Trophoblast cell (in vitro differentiated cells and primary cell): Measurements from ENCODE around the gene GPI. TPM values are rescaled to one million over a fixed set of nuclear protein-coding genes. Genes with fewer than 3 reads are reported as not detected.

Experiments
- DNase-seq, 2 donors: peaks; one replicate each; pipeline ENCODE4 v3.0.0-alpha.2; 2016
- H2AFZ ChIP-seq: 2 replicates; pipeline ENCODE4 v1.6.1; 2013; ENCODE audit warnings: low read length, moderate library complexity, mild to moderate bottlenecking; ENCODE audit not compliant: insufficient read depth, poor library complexity
- H2AK5ac ChIP-seq: 2 replicates; pipeline ENCODE4 v1.6.1; 2013; ENCODE audit warnings: mild to moderate bottlenecking, low read length
- H2BK120ac ChIP-seq: 2 replicates; pipeline ENCODE4 v1.6.1; 2013; ENCODE audit warnings: low read length, mild to moderate bottlenecking, moderate library complexity; ENCODE audit not compliant: insufficient read depth, poor library complexity
- H2BK12ac ChIP-seq: 2 replicates; pipeline ENCODE4 v1.6.1; 2013; ENCODE audit warnings: mild to moderate bottlenecking, low read length, moderate library complexity
- H2BK5ac ChIP-seq: 2 replicates; pipeline ENCODE4 v1.6.1; 2013; ENCODE audit warnings: low read length, low read depth, moderate library complexity, mild to moderate bottlenecking; ENCODE audit not compliant: poor library complexity
- H3K14ac ChIP-seq: 2 replicates; pipeline ENCODE4 v1.6.1; 2013; ENCODE audit warnings: mild to moderate bottlenecking, low read length
- H3K18ac ChIP-seq: 2 replicates; pipeline ENCODE4 v1.6.1; 2013; ENCODE audit warnings: mild to moderate bottlenecking, low read length
- H3K23ac ChIP-seq: 2 replicates; pipeline ENCODE4 v1.6.1; 2013; ENCODE audit warnings: low read length
- H3K27ac ChIP-seq: 2 replicates; pipeline ENCODE4 v1.5.1; 2013; ENCODE audit warnings: low read depth, mild to moderate bottlenecking, inconsistent platforms, low read length, moderate library complexity
- H3K27me3 ChIP-seq: 2 replicates; pipeline ENCODE4 v1.6.1; 2013; ENCODE audit warnings: inconsistent platforms, mild to moderate bottlenecking, low read length, moderate library complexity; ENCODE audit not compliant: insufficient read depth
- H3K36me3 ChIP-seq, 2 experiments: 1 replicate in 1 of 2; 2 replicates in 1 of 2; pipeline ENCODE4 v1.6.1; 2013; ENCODE audit warnings: low read length in 2 of 2, mild to moderate bottlenecking in 2 of 2, moderate library complexity in 1 of 2; ENCODE audit not compliant: insufficient read depth in 2 of 2, control insufficient read depth in 1 of 2
- H3K4ac ChIP-seq: 2 replicates; pipeline ENCODE4 v1.6.1; 2013; ENCODE audit warnings: low read depth, mild to moderate bottlenecking, low read length, moderate library complexity
- H3K4me1 ChIP-seq, 2 experiments: 1 replicate in 1 of 2; 2 replicates in 1 of 2; pipeline ENCODE4 v1.6.1; 2013; ENCODE audit warnings: low read length in 2 of 2, mild to moderate bottlenecking in 2 of 2, moderate library complexity in 1 of 2; ENCODE audit not compliant: insufficient read depth in 2 of 2, control insufficient read depth in 1 of 2
- H3K4me2 ChIP-seq: 2 replicates; pipeline ENCODE4 v1.6.1; 2013; ENCODE audit warnings: inconsistent platforms, mild to moderate bottlenecking, low read length, moderate library complexity
- H3K4me3 ChIP-seq: 2 replicates; pipeline ENCODE4 v1.5.1; 2013; ENCODE audit warnings: mild to moderate bottlenecking, low read depth, low read length, inconsistent platforms
- H3K79me1 ChIP-seq: one replicate; pipeline ENCODE4 v1.6.1; 2013; ENCODE audit warnings: low read length
- H3K79me2 ChIP-seq: 2 replicates; pipeline ENCODE4 v1.6.1; 2013; ENCODE audit warnings: low read length, mild to moderate bottlenecking; ENCODE audit not compliant: control insufficient read depth, insufficient read depth, poor library complexity
- H3K9ac ChIP-seq: 2 replicates; pipeline ENCODE4 v1.6.1; 2013; ENCODE audit warnings: mild to moderate bottlenecking, low read length
- H3K9me3 ChIP-seq: 2 replicates; pipeline ENCODE4 v1.6.1; 2013; ENCODE audit warnings: low read depth, mild to moderate bottlenecking, control low read depth, inconsistent platforms, low read length; ENCODE audit not compliant: insufficient read depth
- H4K12ac ChIP-seq: 2 replicates; pipeline ENCODE4 v1.6.1; 2013; ENCODE audit warnings: low read depth, mild to moderate bottlenecking, low read length, moderate library complexity
- H4K8ac ChIP-seq: 2 replicates; pipeline ENCODE4 v1.6.1; 2013; ENCODE audit warnings: low read depth, mild to moderate bottlenecking, low read length, moderate library complexity
- H4K91ac ChIP-seq: one replicate; pipeline ENCODE4 v1.6.1; 2013; ENCODE audit warnings: low read depth, mild to moderate bottlenecking, low read length, moderate library complexity
- WGBS: extraction: QIAGEN DNeasy Blood & Tissue Kit; methylation state at CpG from one replicate; pipeline ENCODE4 v1.1.7; 2013; ENCODE audit warnings: missing lambda C conversion rate; ENCODE audit not compliant: insufficient read length, insufficient coverage; ENCODE audit errors: extremely low coverage; 5-methylcytosine and 5-hydroxymethylcytosine counted together
- polyA plus RNA-seq: library from polyadenylated mRNA; stranded (reverse); fragments of 200-250 nt; gene quantifications from 2 replicates; pipeline ENCODE4 v1.2.3, GENCODE V29; 2013

GPI gene
- polyA plus RNA-seq = 83.4 and 84.5 TPM in 2 replicates

DNA sequence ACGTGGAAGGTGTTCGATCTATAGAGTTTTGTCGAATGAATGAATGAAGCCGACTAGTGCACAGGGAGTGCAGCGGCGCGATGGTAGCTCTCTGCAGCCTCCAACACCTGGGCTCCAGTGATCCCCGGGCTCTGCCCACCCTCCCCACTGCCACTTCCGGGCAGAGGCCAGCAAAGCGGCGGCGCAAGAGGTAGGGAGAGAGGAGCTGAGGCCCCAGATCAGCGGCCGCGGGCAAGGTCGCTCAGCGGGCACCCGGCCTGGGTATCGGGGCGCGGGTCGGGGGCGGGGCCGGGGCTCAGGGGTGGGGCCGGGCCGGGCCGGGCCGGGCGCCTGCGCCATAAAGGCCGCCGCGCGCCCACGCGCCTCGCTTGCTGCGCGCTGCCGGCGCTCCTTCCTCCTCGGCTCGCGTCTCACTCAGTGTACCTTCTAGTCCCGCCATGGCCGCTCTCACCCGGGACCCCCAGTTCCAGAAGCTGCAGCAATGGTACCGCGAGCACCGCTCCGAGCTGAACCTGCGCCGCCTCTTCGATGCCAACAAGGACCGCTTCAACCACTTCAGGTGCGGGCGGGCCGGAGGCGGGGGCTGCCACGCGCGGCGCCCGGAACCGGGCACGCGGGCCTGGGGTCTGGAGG, at the start of gene GPI:
GPI (plus strand) TSS at position 367 of the 633 bp plus-strand sequence; CDS start at position 438, 71 bp downstream.
- Histone ChIP-seq H2BK120ac (peak within 1 kb of the TSS; percentile 74), H3K79me1 (peaks cover 4% of the 10 kb centered on the region), H3K9me3 (no peaks in the 10 kb centered on the region), H3K4me2 (peak within 1 kb of the TSS; percentile 94), H2AFZ (peak within 1 kb of the TSS; percentile 72), H3K9ac (peak within 1 kb of the TSS; percentile 60), H3K14ac (peak within 1 kb of the TSS; percentile 69), H3K27ac (no peak within 1 kb of the TSS), H4K91ac (peak within 1 kb of the TSS; percentile 60), H4K12ac (peak within 1 kb of the TSS; percentile 10), H3K18ac (peak within 1 kb of the TSS; percentile 69), H3K36me3 (peaks cover 14 to 16% of the 10 kb centered on the region in 2 experiments), H4K8ac (peak within 1 kb of the TSS; percentile 70), H2BK12ac (no peak within 1 kb of the TSS), H2BK5ac (no peak within 1 kb of the TSS), H3K79me2 (peaks cover 8% of the 10 kb centered on the region), H3K23ac (no peak within 1 kb of the TSS), H3K4ac (peak within 1 kb of the TSS; percentile 82), H2AK5ac (no peak within 1 kb of the TSS), H3K4me1 (peaks cover 11 to 12% of the 10 kb centered on the region in 2 experiments), H3K4me3 (peak within 1 kb of the TSS; percentile 86), H3K27me3 (no peaks in the 10 kb centered on the region)
- WGBS = no CpG with 5 or more reads among the region's 67 CpGs
- peak in 1 of 2 donors; percentile 30 for DNase-seq

DNA sequence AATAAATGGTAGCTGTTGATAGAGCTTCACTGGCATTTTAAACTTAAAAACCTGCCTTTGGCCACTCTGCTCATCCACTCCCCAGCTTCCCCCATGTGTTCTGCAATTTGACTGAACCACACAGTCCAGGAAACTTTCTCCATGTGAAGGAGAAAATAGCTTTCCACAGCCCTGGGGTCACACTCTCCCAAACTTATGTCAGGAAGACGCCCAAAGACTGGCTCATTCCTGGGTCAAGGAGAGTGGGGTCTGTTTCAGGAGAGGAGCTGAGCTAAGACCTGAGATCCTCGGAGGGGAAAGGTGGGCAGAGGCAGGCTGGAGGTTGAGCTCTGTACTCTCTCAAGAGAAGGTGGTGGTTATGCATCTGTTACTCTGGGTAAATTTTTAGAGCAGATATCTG, 48.7 kb upstream of the GPI start:
- Histone ChIP-seq H3K4ac (peak overlapping the region; percentile 30), H4K12ac (no peak overlapping the region), H3K14ac (no peak overlapping the region), H3K4me2 (no peak overlapping the region), H3K79me1 (peaks cover 5% of the 10 kb centered on the region), H3K79me2 (peaks cover 5% of the 10 kb centered on the region), H2BK5ac (no peak overlapping the region), H3K27ac (no peak overlapping the region), H4K8ac (no peak overlapping the region), H3K23ac (no peak overlapping the region), H3K9ac (no peak overlapping the region), H3K4me3 (no peak overlapping the region), H3K27me3 (no peaks in the 10 kb centered on the region), H2BK120ac (no peak overlapping the region), H3K4me1 (peaks cover 21 to 31% of the 10 kb centered on the region in 2 experiments), H3K9me3 (no peaks in the 10 kb centered on the region), H4K91ac (no peak overlapping the region), H3K36me3 (peaks cover 5 to 6% of the 10 kb centered on the region in 2 experiments), H2AFZ (no peak overlapping the region), H2AK5ac (no peak overlapping the region), H2BK12ac (peak overlapping the region; percentile 31), H3K18ac (no peak overlapping the region)
- no CpG with 5 or more reads among the region's 2 CpGs for WGBS
- no peak for DNase-seq

DNA sequence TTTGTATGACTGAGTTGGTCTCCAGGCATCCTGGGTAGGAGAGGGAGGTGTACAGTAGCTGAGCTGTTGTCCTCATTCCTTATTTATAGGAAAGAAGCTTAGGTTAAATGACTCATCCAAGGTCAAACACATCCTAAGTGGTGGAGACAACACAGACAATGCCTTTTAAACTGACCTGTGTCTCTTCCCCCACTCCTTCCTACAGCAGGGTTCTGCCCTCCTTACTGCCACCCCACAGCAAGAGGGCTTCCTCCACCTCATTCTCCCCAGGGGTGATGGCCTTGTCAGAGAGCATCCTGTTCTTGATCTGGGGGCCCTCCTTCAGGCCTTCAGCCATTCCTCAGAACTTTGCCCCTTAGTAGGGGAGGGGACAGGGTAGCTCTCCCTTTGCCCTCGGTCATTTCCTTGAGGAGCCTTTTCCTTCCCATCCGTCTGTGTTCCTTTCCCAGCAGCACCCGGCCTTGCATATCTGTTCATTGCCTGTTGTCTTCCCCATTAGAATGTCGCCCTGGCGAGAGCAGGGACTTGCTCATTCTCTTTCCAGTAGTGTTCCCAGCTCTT, 48.2 kb upstream of the GPI start:
- Histone ChIP-seq H3K27me3 (no peaks in the 10 kb centered on the region), H3K4me2 (no peak overlapping the region), H2BK120ac (no peak overlapping the region), H3K18ac (peak overlapping the region; percentile 59), H2AFZ (peak overlapping the region; percentile 12), H3K27ac (no peak overlapping the region), H3K79me1 (peaks cover 5% of the 10 kb centered on the region), H4K8ac (no peak overlapping the region), H3K4me1 (peaks cover 21 to 31% of the 10 kb centered on the region in 2 experiments), H4K91ac (no peak overlapping the region), H2BK5ac (no peak overlapping the region), H4K12ac (no peak overlapping the region), H3K14ac (no peak overlapping the region), H3K4me3 (no peak overlapping the region), H2BK12ac (no peak overlapping the region), H3K4ac (no peak overlapping the region), H2AK5ac (no peak overlapping the region), H3K9ac (no peak overlapping the region), H3K23ac (no peak overlapping the region), H3K79me2 (peaks cover 5% of the 10 kb centered on the region), H3K9me3 (no peaks in the 10 kb centered on the region), H3K36me3 (peaks cover 7 to 9% of the 10 kb centered on the region in 2 experiments)
- no CpG with 5 or more reads among the region's 5 CpGs for WGBS
- DNase-seq = no peak

DNA sequence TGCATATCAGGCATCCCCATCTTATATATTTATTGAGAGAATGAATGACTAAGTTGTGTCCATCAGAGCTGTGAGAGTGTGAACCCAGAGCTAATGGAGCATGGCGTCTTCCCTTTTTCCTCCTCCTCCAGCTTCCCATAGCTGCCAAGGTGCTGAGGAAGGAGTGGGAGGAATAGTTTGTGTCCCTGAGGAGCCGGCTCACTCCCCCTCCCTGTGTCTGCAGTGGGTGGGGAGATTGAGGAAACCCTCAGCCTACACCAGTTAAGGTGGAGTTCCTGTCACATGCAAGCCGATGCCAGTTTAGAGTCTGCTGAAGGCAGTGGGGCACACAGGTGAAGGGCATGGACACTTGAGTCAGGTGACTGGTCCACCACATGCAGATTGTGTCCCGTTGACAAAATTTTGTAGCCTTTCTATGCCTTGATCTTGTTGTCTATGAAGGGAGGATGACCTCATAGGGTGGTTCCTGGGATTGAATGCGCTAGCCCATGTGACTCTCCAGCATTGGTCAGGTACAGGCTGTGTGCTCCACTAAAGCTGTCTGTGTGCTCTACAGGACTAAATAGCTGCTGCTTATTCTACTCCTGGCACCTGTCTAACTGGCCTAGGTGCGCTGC, 47.6 kb upstream of the GPI start:
- Histone ChIP-seq H2BK5ac (no peak overlapping the region), H3K9ac (no peak overlapping the region), H3K4ac (no peak overlapping the region), H3K18ac (peak overlapping the region; percentile 38), H3K27ac (no peak overlapping the region), H3K79me2 (peaks cover 5% of the 10 kb centered on the region), H3K36me3 (peaks cover 7 to 9% of the 10 kb centered on the region in 2 experiments), H3K4me3 (no peak overlapping the region), H3K79me1 (peaks cover 5% of the 10 kb centered on the region), H2AK5ac (no peak overlapping the region), H2AFZ (peak overlapping the region; percentile 37), H3K23ac (no peak overlapping the region), H4K12ac (no peak overlapping the region), H4K8ac (no peak overlapping the region), H2BK120ac (no peak overlapping the region), H3K4me1 (peaks cover 21 to 31% of the 10 kb centered on the region in 2 experiments), H4K91ac (peak overlapping the region; percentile 29), H3K4me2 (no peak overlapping the region), H3K27me3 (no peaks in the 10 kb centered on the region), H2BK12ac (no peak overlapping the region), H3K9me3 (no peaks in the 10 kb centered on the region), H3K14ac (peak overlapping the region; percentile 41)
- no CpG with 5 or more reads among the region's 6 CpGs for WGBS
- DNase-seq = peak; percentile 20 to 57
